GM23248 (cell line): ENCODE measurements around the gene KISS1. TPM values are rescaled to one million over a fixed set of nuclear protein-coding genes. Genes with fewer than 3 reads are reported as not detected.
A peak's percentile ranks its signal among the peaks of the same experiment; 100 is the strongest.

Experiments
- DNase-seq: peaks from one replicate; pipeline ENCODE4 v3.0.0-alpha.2; 2015
- H2AFZ ChIP-seq: fragments of 200-600 bp; sonication (generic); 2 replicates; pipeline ENCODE4 v1.6.1; 2016; ENCODE audit warnings: antibody characterized with exemption
- H3F3A ChIP-seq: fragments of 200-600 bp; sonication (generic); 2 replicates; pipeline ENCODE4 v1.6.1; 2016; ENCODE audit warnings: mild to moderate bottlenecking, antibody characterized with exemption, mixed run types; ENCODE audit not compliant: insufficient read depth
- H3K27ac ChIP-seq: fragments of 200-600 bp; sonication (generic); 2 replicates; pipeline ENCODE4 v1.5.1; 2016; ENCODE audit warnings: mild to moderate bottlenecking
- H3K27me3 ChIP-seq: fragments of 200-600 bp; sonication (generic); replicated peaks from 2 replicates; pipeline ENCODE4 v1.6.1; 2016; ENCODE audit warnings: mild to moderate bottlenecking; ENCODE audit not compliant: insufficient read depth
- H3K36me3 ChIP-seq: fragments of 200-600 bp; sonication (generic); 2 replicates; pipeline ENCODE4 v1.6.1; 2016; ENCODE audit warnings: low read depth, mild to moderate bottlenecking
- H3K4me1 ChIP-seq: fragments of 200-600 bp; sonication (generic); 2 replicates; pipeline ENCODE4 v1.6.1; 2016; ENCODE audit warnings: mild to moderate bottlenecking; ENCODE audit not compliant: insufficient read depth
- H3K4me2 ChIP-seq: fragments of 200-600 bp; sonication (generic); one replicate; pipeline ENCODE4 v1.6.1; 2016; ENCODE audit warnings: mild to moderate bottlenecking; ENCODE audit not compliant: unreplicated experiment
- H3K4me3 ChIP-seq: fragments of 200-600 bp; sonication (generic); 2 replicates; pipeline ENCODE4 v1.5.1; 2016; ENCODE audit warnings: mild to moderate bottlenecking
- H3K79me2 ChIP-seq: fragments of 200-600 bp; sonication (generic); 2 replicates; pipeline ENCODE4 v1.6.1; 2016; ENCODE audit warnings: mild to moderate bottlenecking; ENCODE audit not compliant: insufficient read depth
- H3K9ac ChIP-seq: fragments of 200-600 bp; sonication (generic); 2 replicates; pipeline ENCODE4 v1.6.1; 2016; ENCODE audit warnings: mild to moderate bottlenecking
- H3K9me2 ChIP-seq: fragments of 200-600 bp; sonication (generic); 2 replicates; pipeline ENCODE4 v1.6.1; 2016; ENCODE audit warnings: mixed run types, mild to moderate bottlenecking, moderate library complexity; ENCODE audit not compliant: insufficient read depth
- H3K9me3 ChIP-seq: fragments of 200-600 bp; sonication (generic); one replicate; pipeline ENCODE4 v1.6.1; 2017; ENCODE audit warnings: low read depth
- H4K20me1 ChIP-seq: fragments of 200-600 bp; sonication (generic); 2 replicates; pipeline ENCODE4 v1.6.0; 2016; ENCODE audit not compliant: insufficient read depth
- EZH2 ChIP-seq: fragments of 200-600 bp; sonication (generic); IDR thresholded peaks from 2 replicates; pipeline ENCODE4 v1.6.1; 2018; ENCODE audit warnings: antibody characterized with exemption, mild to moderate bottlenecking; ENCODE audit not compliant: insufficient read depth, poor library complexity, severe bottlenecking
- EZH2phosphoT487 ChIP-seq: fragments of 200-600 bp; sonication (generic); IDR thresholded peaks from 2 replicates; pipeline ENCODE4 v1.6.1; 2018; ENCODE audit warnings: antibody characterized with exemption, moderate library complexity, mild to moderate bottlenecking, low read depth; ENCODE audit not compliant: insufficient read depth
- WGBS, 2 experiments: methylation state at CpG; one replicate each; pipeline ENCODE4 v1.1.6; 2015 to 2017; ENCODE audit warnings: low lambda C conversion rate in 2 of 2, low coverage in 1 of 2; ENCODE audit errors: missing lambda C conversion rate in 2 of 2; 5-methylcytosine and 5-hydroxymethylcytosine counted together
- in situ Hi-C: fragments of 300-500 bp; cut with MboI; formaldehyde crosslinking; loops from 2 replicates; pipeline ENCODE4 v1.15.0; 2020
- polyA plus RNA-seq: library from polyadenylated mRNA; unstranded; fragments of >200 nt; fragmentation: Nextera tagmentation; extraction: Ambion mirVana; gene quantifications from 2 replicates; pipeline ENCODE4 v1.2.1, GENCODE V29; 2016
- total RNA-seq: library from RNA; depleted of rRNA; stranded (reverse); fragments of >200 nt; shearing (Covaris generic); gene quantifications from 2 replicates; pipeline ENCODE4 v1.2.3, GENCODE V29; 2014; rRNA removed

The KISS1 gene, protein sequence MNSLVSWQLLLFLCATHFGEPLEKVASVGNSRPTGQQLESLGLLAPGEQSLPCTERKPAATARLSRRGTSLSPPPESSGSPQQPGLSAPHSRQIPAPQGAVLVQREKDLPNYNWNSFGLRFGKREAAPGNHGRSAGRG
- not detected in 2 replicates for total RNA-seq
- not detected in 2 replicates for polyA plus RNA-seq

DNA sequence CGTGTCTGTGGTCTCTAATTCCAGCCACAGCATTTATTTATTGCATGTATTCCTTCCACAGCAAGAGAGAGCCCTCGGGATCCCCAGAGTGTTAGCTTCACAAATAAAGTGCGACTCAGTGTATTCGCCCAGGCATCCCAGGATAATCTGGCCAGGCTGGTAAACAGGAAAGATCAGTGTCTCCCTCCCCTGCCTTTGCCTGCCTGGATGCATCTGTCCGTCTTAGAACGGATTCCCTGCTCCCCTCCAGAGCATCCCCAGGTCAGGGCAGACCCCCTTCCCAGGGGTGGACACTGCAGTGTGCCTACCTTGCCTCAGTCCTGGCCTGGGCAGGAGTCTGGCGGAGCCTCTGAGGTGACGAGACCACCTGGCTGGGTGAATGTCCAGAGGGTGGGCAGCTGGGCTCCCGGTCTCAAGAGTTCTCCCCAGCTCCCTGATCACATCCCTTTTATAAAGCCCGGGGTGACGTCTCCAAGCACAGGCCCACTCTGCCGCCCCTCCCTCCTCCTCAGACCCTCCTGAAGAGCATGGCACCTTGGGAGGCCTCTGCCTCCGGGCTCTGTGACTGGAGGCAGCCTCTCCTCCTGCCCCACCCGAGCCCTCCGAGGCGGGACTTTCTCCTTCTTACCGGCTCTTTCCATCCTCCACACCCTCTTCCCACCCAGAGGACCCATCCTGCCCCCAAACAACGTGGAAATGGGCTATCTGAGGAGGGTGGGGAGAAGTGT, at the start of gene KISS1:
KISS1 (minus strand) TSS at position 424 of the 728 bp plus-strand sequence. CDS start 3,615 bp downstream, outside the sequence.
- Histone ChIP-seq H2AFZ (no peak within 1 kb of the TSS), H3K27ac (no peak within 1 kb of the TSS), H3K4me3 (no peak within 1 kb of the TSS), H3K79me2 (no peaks in the 10 kb centered on the region), H3F3A (0 out of 2 replicates have a peak, but pooled peaks cover 3% of the 10 kb centered on the region), H3K27me3 (peaks cover 5% of the 10 kb centered on the region; the same call in 1 of the 2 replicates), H3K9me2 (no peaks in the 10 kb centered on the region), H4K20me1 (no peaks in the 10 kb centered on the region), H3K36me3 (no peaks in the 10 kb centered on the region), H3K4me1 (peaks cover 18% of the 10 kb centered on the region), H3K4me2 (no peak within 1 kb of the TSS), H3K9ac (no peak within 1 kb of the TSS), H3K9me3 (no peaks in the 10 kb centered on the region)
- peak; percentile 9 for DNase-seq
- TF ChIP-seq EZH2phosphoT487 (no peak), EZH2 (no peak)
- in situ Hi-C loops, result no loop called here
- WGBS, 2 experiments, result 56 to 67% methylated on average over 14 to 18 of the region's 18 CpGs

DNA sequence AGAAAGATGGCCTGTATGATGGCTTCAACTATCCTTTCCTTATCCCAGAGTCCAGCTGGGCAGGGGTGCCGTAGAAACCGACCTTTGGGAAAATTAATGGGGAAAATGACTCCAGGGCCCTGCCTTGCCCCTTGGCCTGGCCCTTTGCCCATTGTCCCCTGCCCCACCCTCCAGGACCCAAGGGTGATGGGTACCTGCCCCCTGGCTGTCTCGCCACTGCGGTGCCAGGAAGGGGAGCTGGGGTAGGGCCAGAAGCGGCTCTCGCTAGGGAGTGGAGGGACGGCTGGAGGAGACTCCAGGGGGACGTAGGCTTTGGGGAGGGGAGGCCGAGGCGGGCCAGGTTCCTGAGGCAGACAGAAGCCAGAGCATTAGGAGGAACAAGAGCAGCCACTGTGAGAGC, 46.6 kb upstream of the KISS1 start:
- DNase-seq, result no peak
- 90 to 93% methylated on average over 8 to 10 of the region's 10 CpGs for WGBS, 2 experiments
- no peaks in the 10 kb centered on the region for H4K20me1 ChIP-seq
- no peak overlapping the region for H2AFZ ChIP-seq
- H3K9me2 ChIP-seq, result no peaks in the 10 kb centered on the region
- H3K9me3 ChIP-seq, result no peaks in the 10 kb centered on the region
- no peak overlapping the region for H3K9ac ChIP-seq
- no peaks in the 10 kb centered on the region for H3F3A ChIP-seq
- H3K79me2 ChIP-seq, result no peaks in the 10 kb centered on the region
- H3K36me3 ChIP-seq, result no peaks in the 10 kb centered on the region
- in situ Hi-C loops, result no loop called here
- TF ChIP-seq EZH2 (no peak), EZH2phosphoT487 (no peak)
- H3K4me2 ChIP-seq, result no peak overlapping the region
- no peaks in the 10 kb centered on the region for H3K4me1 ChIP-seq
- H3K27me3 ChIP-seq, result no peaks in the 10 kb centered on the region
- no peak overlapping the region for H3K27ac ChIP-seq
- no peak overlapping the region for H3K4me3 ChIP-seq

- Histone ChIP-seq H3K27ac (no peak overlapping the region), H3K4me3 (no peak overlapping the region)
- WGBS, 2 experiments, result 85 to 88% methylated on average over 5 of the region's 5 CpGs
Observed at GRCh38 chr1:204241914-204242313, 45.6 kb upstream of the KISS1 start.

GRCh38 chr1:204241050-204241449, 44.8 kb upstream of the KISS1 start:
- Histone ChIP-seq H2AFZ (no peak overlapping the region), H3K79me2 (no peaks in the 10 kb centered on the region), H3K4me3 (no peak overlapping the region), H3K27me3 (no peaks in the 10 kb centered on the region), H3K27ac (no peak overlapping the region), H3K4me1 (no peaks in the 10 kb centered on the region), H4K20me1 (no peaks in the 10 kb centered on the region), H3K9ac (no peak overlapping the region), H3K36me3 (no peaks in the 10 kb centered on the region), H3F3A (no peaks in the 10 kb centered on the region), H3K4me2 (no peak overlapping the region), H3K9me2 (no peaks in the 10 kb centered on the region), H3K9me3 (no peaks in the 10 kb centered on the region)
- TF ChIP-seq EZH2phosphoT487 (no peak), EZH2 (no peak)
- DNase-seq, result peak; percentile 22
- 35 to 38% methylated on average over 2 of the region's 2 CpGs for WGBS, 2 experiments
- in situ Hi-C loops, result no loop called here

More at GRCh38 chr1:204241914-204242313, 45.6 kb upstream of the KISS1 start:
- Histone ChIP-seq H3K9ac (no peak overlapping the region), H3K27me3 (no peaks in the 10 kb centered on the region), H2AFZ (no peak overlapping the region), H3K9me2 (no peaks in the 10 kb centered on the region), H4K20me1 (no peaks in the 10 kb centered on the region), H3K36me3 (no peaks in the 10 kb centered on the region), H3K79me2 (no peaks in the 10 kb centered on the region), H3F3A (no peaks in the 10 kb centered on the region), H3K9me3 (no peaks in the 10 kb centered on the region), H3K4me2 (no peak overlapping the region), H3K4me1 (no peaks in the 10 kb centered on the region)
- TF ChIP-seq EZH2 (no peak), EZH2phosphoT487 (no peak)
- in situ Hi-C loops, result no loop called here
- DNase-seq, result no peak
